ENCODE results near the gene ELMOD3. TPM values are rescaled to one million over a fixed set of nuclear protein-coding genes. Genes with fewer than 3 reads are reported as not detected.

Gene ELMOD3
- total and polyA plus RNA-seq, 12 donors: 7.3 to 23.8 (median 9.3) TPM

DNA sequence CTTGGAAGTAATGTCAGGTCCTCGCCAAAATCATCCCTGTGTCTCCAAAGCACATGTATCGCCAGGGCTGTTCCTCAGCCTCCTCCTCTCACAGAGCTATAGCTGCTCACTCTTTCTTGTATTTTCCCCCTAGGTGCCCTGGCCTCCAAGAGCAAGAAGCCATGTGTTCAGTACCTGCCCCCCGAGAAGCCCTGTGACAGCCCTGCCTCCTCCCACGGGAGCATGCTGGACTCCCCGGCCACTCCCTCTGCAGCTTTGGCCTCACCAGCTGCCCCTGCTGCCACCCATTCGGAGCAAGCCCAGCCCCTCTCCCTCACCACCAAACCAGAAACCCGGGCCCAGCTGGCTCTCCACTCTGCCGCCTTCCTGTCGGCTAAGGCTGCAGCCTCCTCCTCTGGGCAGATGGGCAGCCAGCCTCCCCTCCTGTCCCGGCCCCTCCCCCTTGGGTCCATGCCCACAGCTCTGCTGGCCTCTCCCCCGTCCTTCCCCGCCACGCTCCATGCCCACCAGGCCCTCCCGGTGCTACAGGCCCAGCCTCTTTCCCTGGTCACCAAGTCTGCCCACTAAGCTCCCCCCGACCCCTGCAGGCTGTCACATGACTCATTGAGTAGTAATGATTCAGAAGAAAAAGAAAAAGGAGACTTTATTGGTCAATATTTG lies 45.5 kb upstream of the ELMOD3 start:
- intact Hi-C loops (cut with DNase I): loop anchor here in 1 of 10 donors (10.0 kb wide), 1 partner anchor 384 kb away; no protein-coding TSS in a partner anchor
- Histone ChIP-seq H3K4me3 (peak overlapping the region in 1 of 10 donors; percentile 27), H3K36me3 (peaks cover 0 to 69% (median 12%) of the 10 kb centered on the region in 9 donors), H3K27ac (peak overlapping the region in 5 of 10 donors; percentile 4 to 42 (median 8)), H3K27me3 (no peaks in the 10 kb centered on the region), H3K4me1 (peaks cover 4 to 38% (median 16%) of the 10 kb centered on the region in 9 donors), H3K9me3 (no peaks in the 10 kb centered on the region)
- DNase-seq (peak; percentile 34 to 58), ATAC-seq (peak; percentile 15 to 60 (median 49))
- WGBS, 2 donors: 48 to 64% methylated on average over 15 of the region's 15 CpGs
- TF ChIP-seq, protein P1, sequence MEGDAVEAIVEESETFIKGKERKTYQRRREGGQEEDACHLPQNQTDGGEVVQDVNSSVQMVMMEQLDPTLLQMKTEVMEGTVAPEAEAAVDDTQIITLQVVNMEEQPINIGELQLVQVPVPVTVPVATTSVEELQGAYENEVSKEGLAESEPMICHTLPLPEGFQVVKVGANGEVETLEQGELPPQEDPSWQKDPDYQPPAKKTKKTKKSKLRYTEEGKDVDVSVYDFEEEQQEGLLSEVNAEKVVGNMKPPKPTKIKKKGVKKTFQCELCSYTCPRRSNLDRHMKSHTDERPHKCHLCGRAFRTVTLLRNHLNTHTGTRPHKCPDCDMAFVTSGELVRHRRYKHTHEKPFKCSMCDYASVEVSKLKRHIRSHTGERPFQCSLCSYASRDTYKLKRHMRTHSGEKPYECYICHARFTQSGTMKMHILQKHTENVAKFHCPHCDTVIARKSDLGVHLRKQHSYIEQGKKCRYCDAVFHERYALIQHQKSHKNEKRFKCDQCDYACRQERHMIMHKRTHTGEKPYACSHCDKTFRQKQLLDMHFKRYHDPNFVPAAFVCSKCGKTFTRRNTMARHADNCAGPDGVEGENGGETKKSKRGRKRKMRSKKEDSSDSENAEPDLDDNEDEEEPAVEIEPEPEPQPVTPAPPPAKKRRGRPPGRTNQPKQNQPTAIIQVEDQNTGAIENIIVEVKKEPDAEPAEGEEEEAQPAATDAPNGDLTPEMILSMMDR (IDR thresholded peaks at IDR 0.05): no peak

DNA sequence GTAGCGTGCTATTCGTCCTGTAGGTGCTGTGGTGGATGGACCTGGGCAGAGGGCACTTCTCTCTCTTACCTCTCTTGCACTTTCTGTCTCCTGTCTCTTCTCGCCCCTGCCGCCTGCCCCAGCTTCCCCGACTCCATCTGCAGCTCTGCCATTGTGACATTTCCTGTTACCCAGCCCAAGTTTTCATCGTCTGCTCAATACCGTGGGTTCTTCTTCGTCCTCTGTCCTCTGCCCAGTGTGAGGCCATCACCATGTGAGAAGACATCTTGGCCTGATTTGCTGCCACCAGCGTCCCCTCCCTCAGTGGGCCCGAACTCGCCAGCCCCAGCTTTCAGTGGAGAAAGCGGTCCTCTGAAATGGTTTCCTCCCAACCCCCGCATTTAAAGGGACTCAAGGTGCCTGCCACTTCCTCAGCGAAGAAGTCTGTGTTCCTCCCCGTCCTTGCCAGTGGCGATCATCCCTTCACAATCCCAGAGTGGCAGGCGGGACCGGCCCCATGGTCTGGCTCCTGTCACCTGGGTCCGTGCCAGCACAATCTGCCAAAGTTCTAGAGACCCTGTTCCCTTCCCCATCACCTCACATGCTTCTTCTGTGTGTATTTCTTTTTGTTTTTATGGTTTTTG lies 44.8 kb upstream of the ELMOD3 start:
- no peak for DNase-seq
- intact Hi-C loops (cut with DNase I): loop anchor here in 1 of 10 donors (10.0 kb wide), 1 partner anchor 385 kb away; no protein-coding TSS in a partner anchor
- ATAC-seq: no peak
- H3K9me3 ChIP-seq: no peaks in the 10 kb centered on the region
- TF ChIP-seq, protein P1 (IDR thresholded peaks at IDR 0.05): no peak
- 73 to 76% methylated on average over 19 of the region's 19 CpGs for WGBS, 2 donors
- peaks cover 4 to 42% (median 24%) of the 10 kb centered on the region in 9 donors for H3K4me1 ChIP-seq
- peaks cover 0 to 69% (median 9%) of the 10 kb centered on the region in 9 donors for H3K36me3 ChIP-seq
- peak overlapping the region in 1 of 10 donors; percentile 27 for H3K4me3 ChIP-seq
- peak overlapping the region in 3 of 10 donors; percentile 8 to 42 (median 37) for H3K27ac ChIP-seq
- H3K27me3 ChIP-seq: no peaks in the 10 kb centered on the region

DNA sequence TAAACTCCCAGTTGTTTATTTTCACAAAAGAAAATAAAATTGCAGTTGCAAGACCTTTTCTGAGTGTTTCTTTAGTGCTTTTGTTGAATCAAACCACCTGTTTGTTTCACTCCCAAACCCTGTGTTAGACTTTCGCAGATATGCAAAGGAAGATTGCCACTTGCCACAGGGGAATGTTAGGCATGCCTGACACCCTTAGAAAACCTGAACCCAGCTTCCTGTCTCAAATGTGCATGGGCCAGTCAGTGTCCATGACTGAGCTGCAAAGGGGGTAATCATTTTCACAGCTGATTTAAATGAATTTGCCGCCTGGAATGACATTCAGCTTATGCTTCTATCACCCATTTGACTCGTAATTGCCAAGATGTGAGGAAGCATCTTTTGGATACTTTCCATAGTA lies 44.2 kb upstream of the ELMOD3 start:
- Histone ChIP-seq H3K4me3 (no peak overlapping the region), H3K9me3 (no peaks in the 10 kb centered on the region), H3K27ac (peak overlapping the region in 2 of 10 donors; percentile 37 to 42), H3K27me3 (no peaks in the 10 kb centered on the region), H3K36me3 (peaks cover 0 to 69% (median 9%) of the 10 kb centered on the region in 9 donors), H3K4me1 (peaks cover 4 to 42% (median 25%) of the 10 kb centered on the region in 9 donors)
- intact Hi-C loops (cut with DNase I): no loop called here
- 81 to 85% methylated on average over 3 of the region's 3 CpGs for WGBS, 2 donors
- ATAC-seq: no peak
- TF ChIP-seq, protein P1 (IDR thresholded peaks at IDR 0.05): no peak
- DNase-seq: no peak

DNA sequence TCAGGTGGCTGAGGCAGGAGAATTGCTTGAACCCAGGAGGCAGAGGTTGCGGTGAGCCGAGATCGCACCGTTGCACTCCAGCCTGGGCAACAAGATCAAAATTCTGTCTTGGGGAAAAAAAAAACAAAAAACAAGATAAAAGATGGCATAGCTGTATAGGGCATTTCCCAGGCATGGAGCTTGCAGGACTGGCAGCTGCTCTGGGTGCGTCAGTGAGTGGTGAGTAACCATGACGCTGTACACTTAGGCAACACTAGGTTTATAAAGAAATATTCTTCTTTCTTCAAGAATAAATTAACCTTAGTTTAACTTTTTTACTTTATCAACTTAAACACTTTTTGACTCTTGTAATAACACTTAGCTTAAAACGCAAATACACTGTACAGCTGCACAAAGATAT lies 42.2 kb upstream of the ELMOD3 start:
- no peak for ATAC-seq

More for the DNA sequence above, 42.2 kb upstream of the ELMOD3 start:
- no peaks in the 10 kb centered on the region for H3K9me3 ChIP-seq
- TF ChIP-seq, protein P1 (IDR thresholded peaks at IDR 0.05): no peak
- H3K4me3 ChIP-seq: no peak overlapping the region
- DNase-seq: no peak
- no peak overlapping the region for H3K27ac ChIP-seq
- 88 to 90% methylated on average over 7 of the region's 7 CpGs for WGBS, 2 donors
- peaks cover 0 to 68% (median 4%) of the 10 kb centered on the region in 9 donors for H3K36me3 ChIP-seq
- no peaks in the 10 kb centered on the region for H3K27me3 ChIP-seq
- H3K4me1 ChIP-seq: peaks cover 4 to 38% (median 25%) of the 10 kb centered on the region in 9 donors
- intact Hi-C loops (cut with DNase I): no loop called here
